D721Med (cell line): ENCODE results near the gene SFXN1.
"Not testable (repeated sequence)": the region's sequence is repeated elsewhere in the genome, so short reads cannot be mapped to it uniquely, and the experiment has no call there.

Experiments
- DNase-seq: peaks from one replicate; pipeline ENCODE4 v3.0.0; 2011; ENCODE audit warnings: low spot score; ENCODE audit not compliant: insufficient read length
- FAIRE-seq: peaks from 2 replicates; lab custom pipeline; 2011; peaks lifted over from hg19 to GRCh38; lab: Jason Lieb, UNC
- CTCF ChIP-seq: IDR thresholded peaks from 2 replicates; pipeline ENCODE4 v1.5.1; 2012; ENCODE audit warnings: mild to moderate bottlenecking, control low read depth; ENCODE audit not compliant: insufficient read depth; ENCODE audit errors: missing control alignments

SFXN1 gene

GRCh38 chr5:175444905-175445456, 33.4 kb upstream of the SFXN1 start:
- no peak for FAIRE-seq

GRCh38 chr5:175446378-175446777, 32.0 kb upstream of the SFXN1 start:
- not testable (repeated sequence) for FAIRE-seq, DNase-seq

More at GRCh38 chr5:175444905-175445456, 33.4 kb upstream of the SFXN1 start:
- no peak for DNase-seq
- no peak for TF ChIP-seq CTCF

GRCh38 chr5:175447571-175447970, 30.8 kb upstream of the SFXN1 start:
- FAIRE-seq: no peak
- no peak for DNase-seq
- no peak for TF ChIP-seq CTCF

GRCh38 chr5:175448276-175448675, 30.1 kb upstream of the SFXN1 start:
- no peak for DNase-seq
- no peak for TF ChIP-seq CTCF
- no peak for FAIRE-seq

- DNase-seq (no peak), FAIRE-seq (no peak)
- TF ChIP-seq CTCF: no peak
Observed at GRCh38 chr5:175452166-175452565, 26.2 kb upstream of the SFXN1 start.

- not testable (repeated sequence) for DNase-seq, FAIRE-seq
Observed at GRCh38 chr5:175454338-175454737, 24.0 kb upstream of the SFXN1 start.

- DNase-seq (no peak), FAIRE-seq (no peak)
- no peak for TF ChIP-seq CTCF
Observed at GRCh38 chr5:175456105-175456742, 22.1 kb upstream of the SFXN1 start.

- no peak for TF ChIP-seq CTCF
- no peak for FAIRE-seq
- no peak for DNase-seq
Observed at GRCh38 chr5:175457466-175457865, 20.9 kb upstream of the SFXN1 start.
